Dedifferentiated amniotic fluid mesenchymal stem cell (primary cell): ENCODE measurements around the gene SYVN1.

Experiments
- DNase-seq: peaks from one replicate; pipeline ENCODE4 v3.0.0-alpha.2; 2016; ENCODE audit errors: extremely low spot score

The SYVN1 gene

GRCh38 chr11:65112546-65113360, 21.6 kb downstream of the SYVN1 start:
- DNase-seq, result no peak

GRCh38 chr11:65111744-65112545, 22.4 kb downstream of the SYVN1 start, which contains the start of gene TM7SF2:
Gene TM7SF2, plus strand, starts transcription at chr11:65111872. Its CDS starts 144 bp downstream, at chr11:65112016.
- DNase-seq, result peak; percentile 56

GRCh38 chr11:65111159-65111743, 23.1 kb downstream of the SYVN1 start:
- no peak for DNase-seq

DNA sequence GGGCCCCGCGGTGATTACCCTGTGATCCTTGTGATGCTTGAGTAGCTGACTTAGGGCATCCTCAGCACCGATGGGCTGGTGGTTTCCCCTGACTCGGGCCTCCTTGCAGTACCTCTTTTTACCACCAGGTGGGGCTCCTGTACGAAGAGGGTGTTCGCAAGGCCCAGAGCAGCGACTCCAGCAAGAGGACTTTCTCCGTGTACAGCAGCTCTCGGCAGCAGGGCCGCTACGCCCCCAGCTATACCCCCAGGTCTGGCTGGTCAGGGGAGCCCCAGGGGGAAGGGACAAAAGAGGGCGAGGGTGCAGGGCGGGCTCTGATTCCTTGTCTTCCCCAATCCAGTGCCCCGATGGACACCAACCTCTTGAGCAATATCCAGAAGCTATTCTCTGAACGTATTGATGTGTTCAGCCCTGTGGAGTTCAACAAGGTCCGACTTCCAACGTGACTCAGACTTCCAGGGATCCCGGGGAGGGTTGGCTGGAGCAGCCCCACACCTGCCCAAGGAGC, 23.9 kb downstream of the SYVN1 start:
- peak; percentile 82 for DNase-seq

DNA sequence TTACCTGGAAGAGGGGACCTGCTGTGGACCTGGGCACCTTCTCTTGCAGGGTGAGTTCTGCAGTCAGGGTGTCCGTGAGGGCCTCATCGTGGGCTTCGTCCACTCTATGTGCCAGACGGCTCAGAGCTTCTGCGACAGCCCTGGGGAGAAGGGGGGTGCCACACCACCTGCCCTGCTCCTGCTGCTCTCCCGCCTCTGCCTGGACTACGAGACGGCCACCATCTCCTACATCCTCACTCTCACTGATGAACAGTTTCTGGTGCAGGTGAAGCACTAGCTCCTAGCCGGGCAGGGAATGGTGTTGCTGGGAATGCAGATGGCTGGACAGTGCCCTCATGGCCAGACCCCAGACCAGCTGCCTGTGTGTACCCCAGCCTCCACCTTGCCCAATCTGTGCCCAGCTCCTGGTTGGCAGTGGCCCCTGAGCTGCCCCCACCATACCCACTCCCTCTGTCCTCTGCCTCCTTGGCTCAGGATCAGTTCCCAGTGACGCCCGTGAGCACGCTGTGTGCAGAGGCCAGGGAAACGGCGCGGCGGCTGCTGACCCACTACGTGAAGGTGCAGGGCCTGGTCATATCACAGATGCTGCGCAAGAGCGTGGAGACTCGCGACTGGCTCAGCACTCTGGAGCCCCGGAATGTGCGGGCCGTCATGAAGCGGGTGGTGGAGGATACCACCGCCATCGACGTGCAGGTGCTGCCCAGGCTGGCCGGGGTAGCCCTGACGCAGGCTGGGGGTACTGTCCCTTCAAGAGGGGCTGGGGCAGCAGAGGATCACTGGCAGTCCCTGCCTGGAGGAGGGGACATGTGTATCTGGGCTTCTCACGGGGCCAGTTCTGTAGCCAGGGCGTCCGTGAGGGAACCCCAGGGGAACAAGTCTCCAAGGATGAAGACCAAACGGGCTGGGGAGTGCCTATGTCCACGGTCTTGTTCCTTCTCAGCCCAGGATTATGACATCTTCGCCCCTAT, 24.8 kb downstream of the SYVN1 start:
- DNase-seq, result no peak

DNA sequence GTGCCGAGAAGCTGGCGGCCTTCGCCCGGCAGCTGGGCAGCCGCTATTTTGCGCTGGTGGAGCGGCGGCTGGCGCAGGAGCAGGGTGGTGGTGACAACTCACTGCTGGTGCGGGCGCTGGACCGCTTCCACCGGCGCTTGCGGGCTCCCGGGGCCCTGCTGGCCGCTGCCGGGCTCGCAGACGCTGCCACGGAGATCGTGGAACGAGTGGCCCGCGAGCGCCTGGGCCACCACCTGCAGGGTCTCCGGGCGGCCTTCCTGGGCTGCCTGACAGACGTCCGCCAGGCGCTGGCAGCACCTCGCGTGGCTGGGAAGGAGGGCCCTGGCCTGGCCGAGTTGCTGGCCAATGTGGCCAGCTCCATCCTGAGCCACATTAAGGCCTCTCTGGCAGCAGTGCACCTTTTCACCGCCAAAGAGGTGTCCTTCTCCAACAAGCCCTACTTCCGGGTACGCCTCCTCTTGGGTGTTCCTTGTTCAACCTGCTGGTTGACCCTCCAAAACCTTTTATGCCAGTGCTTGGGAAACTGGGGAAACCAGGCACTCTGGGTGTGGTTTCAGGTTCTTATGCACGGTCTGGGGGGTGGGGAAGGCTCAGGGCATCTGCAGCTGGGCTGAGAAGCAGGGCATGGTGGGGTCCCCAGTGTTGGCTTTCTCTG, 25.7 kb downstream of the SYVN1 start:
- no peak for DNase-seq

GRCh38 chr11:65107751-65108468, 26.4 kb downstream of the SYVN1 start:
- DNase-seq, result no peak

GRCh38 chr11:65107078-65107477, 27.2 kb downstream of the SYVN1 start:
- DNase-seq, result no peak

DNA sequence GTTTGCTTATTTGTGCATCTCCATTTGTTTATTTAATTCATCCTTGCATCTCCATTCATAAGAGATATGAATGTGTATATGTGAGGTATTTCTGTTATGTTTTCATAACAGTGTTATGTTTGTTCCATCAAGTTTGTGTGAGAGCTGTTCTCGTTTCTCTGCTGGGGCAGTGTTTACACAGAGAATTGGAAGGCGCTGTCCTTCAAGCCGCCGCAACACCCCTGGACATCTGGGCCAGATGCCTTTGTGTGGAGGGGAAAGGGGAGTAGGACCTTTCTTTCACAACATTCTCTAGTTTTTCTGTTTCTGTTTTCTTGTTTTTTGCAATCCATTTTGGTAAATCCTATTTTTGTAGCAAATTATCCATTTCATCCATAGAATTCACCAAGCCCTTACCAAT, 29.7 kb downstream of the SYVN1 start:
- DNase-seq, result no peak

- DNase-seq, result no peak
These were observed 30.8 kb downstream of the SYVN1 start for GRCh38 chr11:65103476-65103875.

- DNase-seq, result no peak
These were observed 31.9 kb downstream of the SYVN1 start for GRCh38 chr11:65102142-65103095.

DNA sequence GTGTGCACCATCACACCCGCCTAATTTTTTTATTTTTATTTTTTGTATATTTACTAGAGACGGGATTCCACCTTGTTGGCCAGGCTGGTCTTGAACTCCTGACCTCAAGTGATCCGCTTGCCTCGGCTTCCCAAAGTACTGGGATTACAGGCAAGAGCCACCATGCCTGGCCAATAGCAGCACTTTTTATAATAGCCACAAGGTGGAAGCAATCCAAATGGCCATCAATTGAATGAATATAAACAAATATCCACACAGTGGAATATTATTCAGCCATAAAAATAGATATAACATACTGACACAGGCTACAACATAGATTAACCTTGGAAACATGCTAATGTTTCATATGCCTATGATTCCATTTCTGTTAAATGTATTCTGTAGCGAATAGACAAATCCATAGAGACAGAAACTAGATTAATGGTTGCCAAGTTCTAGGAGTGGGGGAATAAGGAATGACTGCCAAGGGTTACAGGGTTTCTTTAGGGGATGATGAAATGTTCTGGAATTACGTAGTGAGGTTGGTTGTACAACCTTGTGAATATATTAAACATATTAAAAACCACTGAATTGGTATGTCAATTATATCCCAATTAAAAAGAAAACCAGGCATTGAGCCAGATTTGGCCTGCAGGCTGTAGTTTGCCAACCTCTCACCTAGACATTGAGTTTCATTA, 33.5 kb downstream of the SYVN1 start:
- no peak for DNase-seq

- no peak for DNase-seq
These were observed 37.4 kb downstream of the SYVN1 start for GRCh38 chr11:65096926-65097325.

GRCh38 chr11:65095974-65096806, 38.1 kb downstream of the SYVN1 start, which contains the start of gene VPS51:
Gene VPS51, plus strand, starts transcription at chr11:65096214. Its CDS starts 37 bp downstream, at chr11:65096251.
- peak; percentile 78 for DNase-seq

- no peak for DNase-seq
These were observed 38.9 kb downstream of the SYVN1 start for GRCh38 chr11:65095427-65095826.

- DNase-seq, result no peak
These were observed 43.7 kb downstream of the SYVN1 start for GRCh38 chr11:65090628-65091027.

GRCh38 chr11:65089621-65090020, 44.7 kb downstream of the SYVN1 start:
- no peak for DNase-seq
